ENCODE results near the gene ZMYND15.

The ZMYND15 gene

GRCh38 chr17:4716081-4716480 lies 23.6 kb upstream of the ZMYND15 start:
- no peak for DNase-seq

- DNase-seq = no peak
These were observed 21.8 kb upstream of the ZMYND15 start for GRCh38 chr17:4717791-4718190.

GRCh38 chr17:4718276-4718675 lies 21.4 kb upstream of the ZMYND15 start:
- no peak for DNase-seq

- no peak for DNase-seq
These were observed 20.5 kb upstream of the ZMYND15 start for GRCh38 chr17:4719146-4719545.

GRCh38 chr17:4719684-4720221 lies 19.9 kb upstream of the ZMYND15 start:
- peak in 1 of 2 experiments; percentile 48 for DNase-seq

GRCh38 chr17:4720787-4721186 lies 18.8 kb upstream of the ZMYND15 start:
- DNase-seq = no peak

GRCh38 chr17:4721203-4722135 lies 18.2 kb upstream of the ZMYND15 start:
- DNase-seq = peak in 1 of 2 experiments; percentile 13

- DNase-seq = no peak
These were observed 16.9 kb upstream of the ZMYND15 start for GRCh38 chr17:4722678-4723240.

GRCh38 chr17:4724650-4725049 lies 15.0 kb upstream of the ZMYND15 start:
- DNase-seq = no peak

- no peak for DNase-seq
These were observed 13.9 kb upstream of the ZMYND15 start for GRCh38 chr17:4725646-4726310.

- DNase-seq = no peak
These were observed 11.5 kb upstream of the ZMYND15 start for GRCh38 chr17:4728124-4728523.

GRCh38 chr17:4733073-4733531 lies 6.5 kb upstream of the ZMYND15 start:
- no peak for DNase-seq

- DNase-seq = no peak
These were observed 4.7 kb upstream of the ZMYND15 start for GRCh38 chr17:4734857-4735475.

- DNase-seq = no peak
These were observed 3.6 kb upstream of the ZMYND15 start for GRCh38 chr17:4735876-4736651.

GRCh38 chr17:4738136-4739121 lies 1.2 kb upstream of the ZMYND15 start:
- no peak for DNase-seq

- DNase-seq = no peak
These were observed 355 bp downstream of the ZMYND15 start for GRCh38 chr17:4740025-4740351.

GRCh38 chr17:4740584-4740983 lies 951 bp downstream of the ZMYND15 start:
- DNase-seq = no peak

GRCh38 chr17:4741544-4741943 lies 1.9 kb downstream of the ZMYND15 start:
- DNase-seq = no peak

GRCh38 chr17:4742133-4742532 lies 2.5 kb downstream of the ZMYND15 start:
- peak in 1 of 2 experiments; percentile 7 for DNase-seq

- no peak for DNase-seq
These were observed 3.0 kb downstream of the ZMYND15 start for GRCh38 chr17:4742629-4743028.

GRCh38 chr17:4743216-4743615 lies 3.6 kb downstream of the ZMYND15 start:
- DNase-seq = no peak

All from NCI-H524 (cell line).